B cell (primary cell): ENCODE measurements around the gene TMOD2. TPM values are rescaled to one million over a fixed set of nuclear protein-coding genes. Genes with fewer than 3 reads are reported as not detected.

ENCODE experiments used
- ATAC-seq: fragments of 200-7000 bp; cut with Tn5 transposase; one replicate; pipeline ENCODE4 v1.10.0; 2021; ENCODE audit warnings: low read depth, mild to moderate bottlenecking, moderate number of reproducible peaks, moderate library complexity
- CTCF ChIA-PET: fragments of 350-600 bp; sonication (Branson Sonifier 250); formaldehyde crosslinking; loops from one replicate; lab custom pipeline; 2021; ENCODE audit warnings: antibody characterized with exemption, inconsistent platforms; lab: Charles Lee
- POLR2A ChIA-PET: fragments of 350-600 bp; sonication (Branson Sonifier 250); formaldehyde crosslinking; loops from one replicate; lab custom pipeline; 2021; ENCODE audit warnings: antibody characterized with exemption; lab: Charles Lee
- DNase-seq: peaks from one replicate; pipeline ENCODE4 v3.0.0; 2013
- H2AFZ ChIP-seq: 2 replicates; pipeline ENCODE4 v1.6.1; 2012; ENCODE audit warnings: mild to moderate bottlenecking, low read depth, low read length; ENCODE audit not compliant: insufficient read depth, poor library complexity, severe bottlenecking
- H3K27ac ChIP-seq, 2 donors: 1 replicate in 1 of 2; 2 replicates in 1 of 2; pipeline ENCODE4 v1.5.1; 2012 to 2013; ENCODE audit warnings: low read length in 2 of 2, mild to moderate bottlenecking in 2 of 2, moderate library complexity in 1 of 2
- H3K27me3 ChIP-seq, 4 experiments: fragments of 200-600 bp in 1 of 4; sonication (generic) in 1 of 4; replicated peaks in 1 of 4; 1 replicate in 2 of 4; 2 replicates in 2 of 4; pipeline versions ENCODE4 v1.6.1 to v1.7.0; 2013 to 2016; ENCODE audit warnings: low read length in 3 of 4, mild to moderate bottlenecking in 2 of 4, mixed read lengths in 1 of 4, moderate library complexity in 1 of 4; ENCODE audit not compliant: insufficient read depth in 4 of 4, control insufficient read depth in 3 of 4; ENCODE audit errors: control extremely low read depth in 1 of 4
- H3K36me3 ChIP-seq, 2 experiments: replicated peaks in 1 of 2; 1 replicate in 1 of 2; 2 replicates in 1 of 2; pipeline versions ENCODE4 v1.6.1 to v1.7.1; 2013; ENCODE audit warnings: low read length in 1 of 2; ENCODE audit not compliant: insufficient read depth in 2 of 2, control insufficient read depth in 1 of 2; ENCODE audit errors: control extremely low read depth in 1 of 2, extremely low read depth in 1 of 2
- H3K4me1 ChIP-seq, 2 donors: fragments of 200-600 bp in 1 of 2; sonication (generic) in 1 of 2; 1 replicate in 1 of 2; 2 replicates in 1 of 2; pipeline versions ENCODE4 v1.5.1 to v1.6.1; 2013 to 2017; ENCODE audit warnings: low read length in 2 of 2; ENCODE audit not compliant: control insufficient read depth in 2 of 2, insufficient read depth in 2 of 2
- H3K4me2 ChIP-seq: replicated peaks from 2 replicates; pipeline ENCODE3; 2012; ENCODE audit warnings: mild to moderate bottlenecking, low read depth, low read length; ENCODE audit not compliant: poor library complexity, severe bottlenecking
- H3K4me3 ChIP-seq, 5 experiments: fragments of 200-600 bp in 1 of 5; sonication (generic) in 1 of 5; 1 replicate in 3 of 5; 2 replicates in 2 of 5; pipeline versions ENCODE4 v1.5.1 to v1.7.0; 2011 to 2016; ENCODE audit warnings: low read length in 4 of 5, mild to moderate bottlenecking in 4 of 5, low read depth in 2 of 5, control low read depth in 1 of 5, moderate library complexity in 1 of 5; ENCODE audit not compliant: insufficient read depth in 1 of 5; ENCODE audit errors: control extremely low read depth in 1 of 5, extremely low read depth in 1 of 5
- H3K79me2 ChIP-seq: fragments of 200-600 bp; sonication (generic); one replicate; pipeline ENCODE4 v1.6.0; 2016; ENCODE audit warnings: low read length; ENCODE audit not compliant: control insufficient read depth, insufficient read depth
- H3K9ac ChIP-seq: fragments of 200-600 bp; sonication (generic); 2 replicates; pipeline ENCODE4 v1.6.1; 2017; ENCODE audit warnings: mild to moderate bottlenecking, low read length, moderate library complexity
- H3K9me3 ChIP-seq, 3 donors: one replicate each; pipeline versions ENCODE4 v1.6.1 to v1.7.1; 2013; ENCODE audit warnings: low read length in 2 of 3; ENCODE audit not compliant: control insufficient read depth in 2 of 3, insufficient read depth in 1 of 3; ENCODE audit errors: control extremely low read depth in 1 of 3
- H4K20me1 ChIP-seq: 2 replicates; pipeline ENCODE4 v1.6.0; 2012; ENCODE audit warnings: mild to moderate bottlenecking, low read length; ENCODE audit not compliant: insufficient read depth, control insufficient read depth, poor library complexity, severe bottlenecking
- H3K27ac Mint-ChIP-seq: one replicate; pipeline ENCODE4 v1.8.0; 2021; ENCODE audit warnings: mixed read lengths
- H3K27me3 Mint-ChIP-seq: one replicate; pipeline ENCODE4 v1.8.0; 2021; ENCODE audit warnings: mixed read lengths
- H3K4me1 Mint-ChIP-seq: one replicate; pipeline ENCODE4 v1.8.0; 2021; ENCODE audit warnings: mixed read lengths
- H3K4me3 Mint-ChIP-seq: one replicate; pipeline ENCODE4 v1.8.0; 2021; ENCODE audit warnings: mixed read lengths
- H3K9me3 Mint-ChIP-seq: one replicate; pipeline ENCODE4 v1.8.0; 2022; ENCODE audit warnings: mixed read lengths; ENCODE audit not compliant: insufficient read depth
- EZH2 ChIP-seq: IDR thresholded peaks from 2 replicates; pipeline ENCODE4 v1.6.1; 2012; ENCODE audit warnings: borderline replicate concordance, low read depth, mild to moderate bottlenecking, moderate library complexity, low read length; ENCODE audit not compliant: insufficient read depth, poor library complexity, severe bottlenecking
- WGBS: methylation state at CpG from one replicate; pipeline ENCODE4 v1.1.5; 2013; ENCODE audit warnings: missing lambda C conversion rate; ENCODE audit not compliant: insufficient coverage; 5-methylcytosine and 5-hydroxymethylcytosine counted together
- intact Hi-C: fragments of 100-400 bp; cut with micrococcal nuclease; formaldehyde crosslinking; loops from one replicate; pipeline ENCODE4 v1.10.0; 2022
- polyA plus RNA-seq: library from polyadenylated mRNA; depleted of rRNA; stranded (reverse); fragments of >200 nt; gene quantifications from 2 replicates; pipeline ENCODE4 v1.2.3, GENCODE V29; 2012
- total RNA-seq, 2 donors: library from RNA; stranded (reverse); fragments of 120-200 nt in 1 of 2; gene quantifications; 1 replicate in 1 of 2; 2 replicates in 1 of 2; pipeline versions ENCODE4 v1.2.3 to v1.2.4, GENCODE V29; 2013 to 2022
- TF ChIP-seq, protein P1 (sequence below): fragments of 200-600 bp; IDR thresholded peaks from one replicate; pipeline ENCODE4 v1.8.0; 2022; ENCODE audit warnings: antibody characterized with exemption, mild to moderate bottlenecking

The TMOD2 gene
- total and polyA plus RNA-seq, 2 donors (not counting 1 experiment from before 2014, with no cell fraction given), result 5.7 to 25.9 TPM

DNA sequence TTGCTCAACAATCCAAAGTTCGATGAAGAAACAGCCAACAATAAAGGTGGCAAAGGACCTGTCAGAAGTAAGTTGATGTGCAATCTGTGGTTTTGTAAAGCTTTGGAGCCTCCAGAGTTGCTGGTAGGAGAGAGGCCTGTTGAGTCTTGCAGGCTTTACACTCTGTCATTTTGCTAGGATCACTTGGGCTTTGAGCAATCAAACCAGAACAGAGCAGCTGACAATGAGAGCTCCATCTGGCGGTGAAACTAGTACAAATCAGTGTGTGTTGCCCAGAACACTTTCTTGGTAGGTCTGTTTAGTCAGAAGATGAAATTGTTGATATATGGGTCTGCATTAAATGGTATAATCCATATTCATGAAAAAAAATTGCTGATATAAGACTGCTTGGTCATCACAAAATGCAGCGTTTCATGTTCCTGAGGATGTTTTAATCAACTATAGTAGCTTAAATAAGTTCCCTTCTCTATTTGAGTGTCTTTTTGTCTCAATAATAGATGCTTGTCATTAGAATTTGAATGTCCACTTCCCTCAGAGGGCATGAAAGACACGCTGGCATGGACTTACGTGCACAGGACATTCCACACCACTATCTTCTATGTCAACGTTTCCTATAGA is 25.7 kb downstream of the TMOD2 start:
- CTCF ChIA-PET, result interaction anchor here (0.8 to 15.9 kb wide), 46 partner anchors 9 to 615 kb away, joined by 3 to 728 read pairs (median 6); partner anchors contain the start of genes DMXL2, LYSMD2 and SCG3
- Histone ChIP-seq H3K4me3 (no peak overlapping the region), H3K9ac (no peak overlapping the region), H3K36me3 (peaks cover 1 to 20% of the 10 kb centered on the region in 2 experiments), H3K9me3 (no peaks in the 10 kb centered on the region), H3K27me3 (no peaks in the 10 kb centered on the region), H3K79me2 (no peaks in the 10 kb centered on the region), H4K20me1 (peaks cover 7% of the 10 kb centered on the region), H2AFZ (no peak overlapping the region), H3K4me1 (peaks cover 0 to 4% of the 10 kb centered on the region in 2 donors), H3K4me2 (no peak overlapping the region), H3K27ac (no peak overlapping the region)
- no peak overlapping the region for H3K4me3 Mint-ChIP-seq
- ATAC-seq (peak; percentile 75), DNase-seq (peak; percentile 79)
- POLR2A ChIA-PET, result interaction anchor here (1.8 to 2.3 kb wide), 2 partner anchors 40 to 127 kb away, joined by 5 to 16 read pairs; partner anchors contain the start of gene LYSMD2
- H3K27ac Mint-ChIP-seq, result no peak overlapping the region
- H3K4me1 Mint-ChIP-seq, result peaks cover 13% of the 10 kb centered on the region
- TF ChIP-seq, protein P1, sequence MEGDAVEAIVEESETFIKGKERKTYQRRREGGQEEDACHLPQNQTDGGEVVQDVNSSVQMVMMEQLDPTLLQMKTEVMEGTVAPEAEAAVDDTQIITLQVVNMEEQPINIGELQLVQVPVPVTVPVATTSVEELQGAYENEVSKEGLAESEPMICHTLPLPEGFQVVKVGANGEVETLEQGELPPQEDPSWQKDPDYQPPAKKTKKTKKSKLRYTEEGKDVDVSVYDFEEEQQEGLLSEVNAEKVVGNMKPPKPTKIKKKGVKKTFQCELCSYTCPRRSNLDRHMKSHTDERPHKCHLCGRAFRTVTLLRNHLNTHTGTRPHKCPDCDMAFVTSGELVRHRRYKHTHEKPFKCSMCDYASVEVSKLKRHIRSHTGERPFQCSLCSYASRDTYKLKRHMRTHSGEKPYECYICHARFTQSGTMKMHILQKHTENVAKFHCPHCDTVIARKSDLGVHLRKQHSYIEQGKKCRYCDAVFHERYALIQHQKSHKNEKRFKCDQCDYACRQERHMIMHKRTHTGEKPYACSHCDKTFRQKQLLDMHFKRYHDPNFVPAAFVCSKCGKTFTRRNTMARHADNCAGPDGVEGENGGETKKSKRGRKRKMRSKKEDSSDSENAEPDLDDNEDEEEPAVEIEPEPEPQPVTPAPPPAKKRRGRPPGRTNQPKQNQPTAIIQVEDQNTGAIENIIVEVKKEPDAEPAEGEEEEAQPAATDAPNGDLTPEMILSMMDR, result peak; percentile 72
- no peak for TF ChIP-seq EZH2
- no peaks in the 10 kb centered on the region for H3K27me3 Mint-ChIP-seq
- intact Hi-C loops, result loop anchor here (1.0 kb wide), 2 partner anchors 46 to 127 kb away; no protein-coding TSS in a partner anchor
- no peaks in the 10 kb centered on the region for H3K9me3 Mint-ChIP-seq
- no CpG with 5 or more reads among the region's 6 CpGs for WGBS

DNA sequence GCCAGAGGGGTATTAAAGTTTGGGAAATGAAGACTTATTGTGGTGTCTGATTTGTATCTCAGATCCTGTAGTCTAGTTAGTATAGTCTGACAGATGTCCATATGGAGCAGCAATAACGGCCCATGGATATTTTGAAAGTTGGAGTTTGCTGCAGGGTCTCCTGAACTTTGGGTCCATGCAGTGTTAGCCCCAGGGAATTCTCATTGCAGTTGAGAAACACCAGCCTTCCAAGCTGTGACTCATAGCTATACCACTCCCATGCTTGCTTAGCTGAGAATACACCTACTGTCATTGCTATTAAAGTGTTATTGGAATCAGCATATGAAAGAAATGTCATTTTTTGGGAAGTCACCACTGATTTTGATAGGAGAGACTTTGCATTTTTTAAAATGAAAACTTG is 29.2 kb downstream of the TMOD2 start:
- Histone ChIP-seq H3K9ac (no peak overlapping the region), H3K27me3 (no peaks in the 10 kb centered on the region), H3K4me1 (peaks cover 0 to 4% of the 10 kb centered on the region in 2 donors), H3K4me3 (no peak overlapping the region), H2AFZ (no peak overlapping the region), H4K20me1 (peaks cover 7% of the 10 kb centered on the region), H3K4me2 (no peak overlapping the region), H3K27ac (no peak overlapping the region), H3K9me3 (peaks cover 0 to 6% (median 1%) of the 10 kb centered on the region in 3 donors), H3K36me3 (peaks cover 11 to 29% of the 10 kb centered on the region in 2 experiments), H3K79me2 (no peaks in the 10 kb centered on the region)
- intact Hi-C loops, result no loop called here
- CTCF ChIA-PET, result interaction anchor here (15.9 kb wide), 1 partner anchor 130 kb away, joined by 728 read pairs; no protein-coding TSS in a partner anchor
- peaks cover 13% of the 10 kb centered on the region for H3K4me1 Mint-ChIP-seq
- DNase-seq, result no peak
- no peaks in the 10 kb centered on the region for H3K9me3 Mint-ChIP-seq
- no peak for ATAC-seq
- WGBS, result 100% methylated on average over 1 of the region's 1 CpG
- H3K27ac Mint-ChIP-seq, result no peak overlapping the region
- no peak for TF ChIP-seq EZH2
- TF ChIP-seq, protein P1, result no peak
- POLR2A ChIA-PET, result no interaction called here
- H3K4me3 Mint-ChIP-seq, result no peak overlapping the region
- H3K27me3 Mint-ChIP-seq, result no peaks in the 10 kb centered on the region
